Prostate gland (tissue), 2 donors: Measurements from ENCODE around the gene DPEP3.

Experiments used
- CTCF ChIP-seq, 4 experiments: fragments of 200-600 bp in 2 of 4; fragments of 450-650 bp in 2 of 4; sonication (generic) in 2 of 4; IDR thresholded peaks; 1 replicate in 3 of 4; 2 replicates in 1 of 4; pipeline ENCODE4 v1.5.1; 2016 to 2019; ENCODE audit warnings: antibody characterized with exemption in 4 of 4, mild to moderate bottlenecking in 2 of 4, moderate library complexity in 2 of 4
- POLR2A ChIP-seq: fragments of 450-650 bp; IDR thresholded peaks from one replicate; pipeline ENCODE4 v1.6.1; 2016; ENCODE audit warnings: antibody characterized with exemption, mild to moderate bottlenecking
- POLR2AphosphoS5 ChIP-seq: sonication (generic); formaldehyde crosslinking; IDR thresholded peaks from one replicate; pipeline ENCODE4 v1.6.1; 2017; ENCODE audit warnings: antibody characterized with exemption

DNA sequence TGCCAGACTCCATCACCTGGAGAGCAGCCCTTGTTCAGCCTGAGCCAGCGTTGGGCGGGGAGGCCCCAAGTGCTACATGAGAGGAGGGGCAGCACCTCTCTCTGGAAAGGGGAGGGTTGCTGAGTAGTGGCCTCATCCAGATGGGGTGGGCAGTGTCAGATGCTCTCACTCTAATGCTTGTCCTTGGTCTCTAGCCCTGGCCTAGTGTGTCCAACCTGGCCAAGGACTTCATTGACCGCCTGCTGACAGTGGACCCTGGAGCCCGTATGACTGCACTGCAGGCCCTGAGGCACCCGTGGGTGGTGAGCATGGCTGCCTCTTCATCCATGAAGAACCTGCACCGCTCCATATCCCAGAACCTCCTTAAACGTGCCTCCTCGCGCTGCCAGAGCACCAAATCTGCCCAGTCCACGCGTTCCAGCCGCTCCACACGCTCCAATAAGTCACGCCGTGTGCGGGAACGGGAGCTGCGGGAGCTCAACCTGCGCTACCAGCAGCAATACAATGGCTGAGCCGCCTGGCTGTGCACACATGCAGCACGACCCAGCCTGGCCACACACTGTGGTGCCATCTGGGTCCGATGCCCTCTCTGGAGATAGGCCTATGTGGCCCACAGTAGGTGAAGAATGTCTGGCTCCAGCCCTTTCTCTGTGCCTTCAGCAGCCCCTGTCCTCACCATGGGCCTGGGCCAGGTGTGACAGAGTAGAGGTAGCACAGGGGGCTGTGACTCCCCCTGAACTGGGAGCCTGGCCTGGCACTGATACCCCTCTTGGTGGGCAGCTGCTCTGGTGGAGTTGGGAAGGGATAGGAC, 53.0 kb downstream of the DPEP3 start:
- TF ChIP-seq POLR2AphosphoS5 (no peak), CTCF (IDR thresholded peaks at IDR 0.05) (no peak), POLR2A (no peak)
